GM19467 (cell line): ENCODE data around the gene TASP1.

Experiments
- ATAC-seq: cut with Tn5 transposase; IDR thresholded peaks from one replicate; pipeline ENCODE4 v1.9.1; 2021; ENCODE audit warnings: mild to moderate bottlenecking, moderate library complexity; ENCODE audit not compliant: unreplicated experiment

TASP1 gene

GRCh38 chr20:13355411-13355810 is 283.3 kb downstream of the TASP1 start:
- ATAC-seq, result no peak

- ATAC-seq, result no peak
Observed at GRCh38 chr20:13353261-13353945, 285.3 kb downstream of the TASP1 start.

GRCh38 chr20:13349235-13349604 is 289.5 kb downstream of the TASP1 start:
- no peak for ATAC-seq

GRCh38 chr20:13348311-13349234 is 290.2 kb downstream of the TASP1 start:
- ATAC-seq, result no peak

- no peak for ATAC-seq
Observed at GRCh38 chr20:13344671-13345070, 294.1 kb downstream of the TASP1 start.

- ATAC-seq, result no peak
Observed at GRCh38 chr20:13342469-13343242, 296.1 kb downstream of the TASP1 start.

GRCh38 chr20:13341737-13342393 is 296.9 kb downstream of the TASP1 start:
- peak; percentile 55 for ATAC-seq

- no peak for ATAC-seq
Observed at GRCh38 chr20:13340088-13340487, 298.6 kb downstream of the TASP1 start.
